ENCODE data around the gene GDA. TPM values are rescaled to one million over a fixed set of nuclear protein-coding genes. Genes with fewer than 3 reads are reported as not detected.

The GDA gene
- 1 to 10 TPM; 2.5 to 6.9 TPM for total RNA-seq
- polyA plus RNA-seq (2013, experiment 1 of 2): not detected
- polyA plus RNA-seq (2013, experiment 2 of 2): 0.04 TPM
- long read RNA-seq, experiment 1: 0 reads
- long read RNA-seq, experiment 2, partial matches to known transcripts: 0 of 1 reads
- long read RNA-seq, experiment 2, other reads (novel, unspliced or antisense): 1 of 1 reads
- long read RNA-seq, experiment 3, full-length matches to known transcripts: 6 of 9 reads
- long read RNA-seq, experiment 3, partial matches to known transcripts: 0 of 9 reads
- long read RNA-seq, experiment 3, other reads (novel, unspliced or antisense): 3 of 9 reads
- long read RNA-seq, experiment 4: 0 reads

DNA sequence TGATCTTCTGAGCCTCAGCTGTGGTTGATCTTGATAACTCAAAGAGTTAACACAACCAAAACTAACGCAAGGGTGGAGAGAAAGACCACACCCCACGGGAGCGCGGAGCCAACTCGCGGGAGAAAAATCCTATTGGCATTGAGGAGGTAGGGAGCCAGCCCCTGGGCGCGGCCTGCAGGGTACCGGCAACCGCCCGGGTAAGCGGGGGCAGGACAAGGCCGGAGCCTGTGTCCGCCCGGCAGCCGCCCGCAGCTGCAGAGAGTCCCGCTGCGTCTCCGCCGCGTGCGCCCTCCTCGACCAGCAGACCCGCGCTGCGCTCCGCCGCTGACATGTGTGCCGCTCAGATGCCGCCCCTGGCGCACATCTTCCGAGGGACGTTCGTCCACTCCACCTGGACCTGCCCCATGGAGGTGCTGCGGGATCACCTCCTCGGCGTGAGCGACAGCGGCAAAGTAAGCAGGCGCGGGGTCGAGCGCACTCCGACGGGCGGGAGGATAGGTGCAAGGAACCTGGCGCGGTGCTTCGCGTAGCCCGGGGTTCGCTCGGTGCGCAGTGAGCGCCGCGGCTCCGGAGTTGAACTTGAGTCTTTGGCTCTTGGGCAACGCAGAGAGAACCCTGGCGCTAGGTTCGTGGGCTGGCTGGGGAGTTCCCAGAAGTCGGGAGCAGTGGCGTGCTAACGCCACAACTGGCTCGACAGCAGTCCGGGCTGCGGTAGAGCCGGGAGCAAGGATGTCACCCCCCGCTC is at the start of gene GDA:
TSS of gene GDA (plus strand) at position 210 of the 745 bp plus-strand sequence. CDS start at position 330, 120 bp downstream.
- Histone ChIP-seq H3K27ac (ENCODE audit: low read depth, low read length) (no peak within 1 kb of the TSS), H3K9ac (ENCODE audit: extremely low read depth, low read length, poor library complexity, severe bottlenecking) (no peak within 1 kb of the TSS), H3K9me3 (ENCODE audit: control insufficient read depth, low read length) (no peaks in the 10 kb centered on the region), H3K36me3 (ENCODE audit: control insufficient read depth, insufficient read depth, low read length) (no peaks in the 10 kb centered on the region), H3K4me1 (ENCODE audit: control insufficient read depth, insufficient read depth, low read length) (no peaks in the 10 kb centered on the region), H3K4me3 (ENCODE audit: low read length) (peak within 1 kb of the TSS; percentile 76), H3K27me3 (ENCODE audit: control insufficient read depth, insufficient read depth, low read length, poor library complexity, severe bottlenecking) (peaks cover 53% of the 10 kb centered on the region)
- H3K4me1 Mint-ChIP-seq: no peaks in the 10 kb centered on the region
- H3K4me3 Mint-ChIP-seq: peak within 1 kb of the TSS; percentile 39
- 5 to 6% methylated on average over 39 to 70 of the region's 70 CpGs for WGBS, 2 experiments (ENCODE audit: insufficient coverage in 1 of 2, insufficient read length in 1 of 2)
- TF ChIP-seq, protein P1, sequence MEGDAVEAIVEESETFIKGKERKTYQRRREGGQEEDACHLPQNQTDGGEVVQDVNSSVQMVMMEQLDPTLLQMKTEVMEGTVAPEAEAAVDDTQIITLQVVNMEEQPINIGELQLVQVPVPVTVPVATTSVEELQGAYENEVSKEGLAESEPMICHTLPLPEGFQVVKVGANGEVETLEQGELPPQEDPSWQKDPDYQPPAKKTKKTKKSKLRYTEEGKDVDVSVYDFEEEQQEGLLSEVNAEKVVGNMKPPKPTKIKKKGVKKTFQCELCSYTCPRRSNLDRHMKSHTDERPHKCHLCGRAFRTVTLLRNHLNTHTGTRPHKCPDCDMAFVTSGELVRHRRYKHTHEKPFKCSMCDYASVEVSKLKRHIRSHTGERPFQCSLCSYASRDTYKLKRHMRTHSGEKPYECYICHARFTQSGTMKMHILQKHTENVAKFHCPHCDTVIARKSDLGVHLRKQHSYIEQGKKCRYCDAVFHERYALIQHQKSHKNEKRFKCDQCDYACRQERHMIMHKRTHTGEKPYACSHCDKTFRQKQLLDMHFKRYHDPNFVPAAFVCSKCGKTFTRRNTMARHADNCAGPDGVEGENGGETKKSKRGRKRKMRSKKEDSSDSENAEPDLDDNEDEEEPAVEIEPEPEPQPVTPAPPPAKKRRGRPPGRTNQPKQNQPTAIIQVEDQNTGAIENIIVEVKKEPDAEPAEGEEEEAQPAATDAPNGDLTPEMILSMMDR (conservative IDR thresholded peaks at IDR 0.05): no peak
- H3K9me3 Mint-ChIP-seq: peaks cover 1% of the 10 kb centered on the region
- peak; percentile 49 for DNase-seq
- H3K27me3 Mint-ChIP-seq (ENCODE audit: insufficient read depth): peaks cover 23% of the 10 kb centered on the region
- no peak within 1 kb of the TSS for H3K27ac Mint-ChIP-seq
- H3K36me3 Mint-ChIP-seq (ENCODE audit: low read depth): peaks cover 7% of the 10 kb centered on the region

DNA sequence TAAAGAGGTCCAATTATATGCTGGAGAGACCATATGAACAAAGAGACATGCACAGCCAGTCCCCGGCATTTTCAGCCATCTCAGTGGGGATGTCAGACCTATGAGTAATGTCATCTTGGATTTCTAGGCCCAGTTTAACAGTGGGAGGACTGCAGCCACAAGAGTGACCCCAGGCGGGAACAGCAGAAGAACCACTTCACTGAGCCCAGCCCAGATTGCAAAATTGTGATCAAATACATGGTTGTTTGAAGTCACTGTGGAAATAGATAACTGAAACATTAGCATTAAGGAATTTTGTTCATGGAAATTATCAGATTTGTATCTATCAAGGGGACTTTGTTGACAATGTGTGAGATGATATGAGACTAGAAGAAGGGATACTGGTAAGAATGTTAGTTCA is 46.7 kb upstream of the GDA start:
- Mint-ChIP-seq H3K36me3 (ENCODE audit: low read depth) (no peaks in the 10 kb centered on the region), H3K4me1 (no peaks in the 10 kb centered on the region), H3K27ac (no peak overlapping the region), H3K4me3 (no peak overlapping the region), H3K27me3 (ENCODE audit: insufficient read depth) (peaks cover 3% of the 10 kb centered on the region), H3K9me3 (peaks cover 10% of the 10 kb centered on the region)
- Histone ChIP-seq H3K9ac (ENCODE audit: extremely low read depth, low read length, poor library complexity, severe bottlenecking) (no peak overlapping the region), H3K9me3 (ENCODE audit: control insufficient read depth, low read length) (no peaks in the 10 kb centered on the region), H3K4me3 (ENCODE audit: low read length) (no peak overlapping the region), H3K27ac (ENCODE audit: low read depth, low read length) (no peak overlapping the region), H3K27me3 (ENCODE audit: control insufficient read depth, insufficient read depth, low read length, poor library complexity, severe bottlenecking) (no peaks in the 10 kb centered on the region), H3K4me1 (ENCODE audit: control insufficient read depth, insufficient read depth, low read length) (no peaks in the 10 kb centered on the region), H3K36me3 (ENCODE audit: control insufficient read depth, insufficient read depth, low read length) (no peaks in the 10 kb centered on the region)
- TF ChIP-seq, protein P1 (conservative IDR thresholded peaks at IDR 0.05): no peak
- no peak for DNase-seq
- 83% methylated on average over 1 to 2 of the region's 2 CpGs for WGBS, 2 experiments (ENCODE audit: insufficient coverage in 1 of 2, insufficient read length in 1 of 2)

DNA sequence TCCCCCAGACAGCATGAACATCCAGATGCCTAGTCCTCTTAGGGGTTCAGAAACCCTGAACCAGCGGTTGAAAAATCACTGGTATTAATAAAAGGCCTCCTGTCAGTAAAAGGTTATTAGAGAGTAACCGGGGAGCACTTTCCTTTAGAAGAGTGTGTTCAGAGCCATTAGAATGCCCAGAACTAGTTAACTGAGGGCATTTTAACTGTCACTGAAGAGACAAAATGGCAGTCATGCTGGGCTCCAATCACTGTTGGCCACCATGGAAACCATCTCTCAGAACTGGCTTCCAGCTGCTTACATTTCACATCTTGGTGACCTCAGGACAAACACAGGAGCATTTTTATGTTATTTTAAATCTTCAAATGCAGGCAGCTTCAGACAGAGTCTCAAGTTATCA is 36.2 kb upstream of the GDA start:
- Mint-ChIP-seq H3K9me3 (peaks cover 9% of the 10 kb centered on the region), H3K4me3 (no peak overlapping the region), H3K4me1 (no peaks in the 10 kb centered on the region), H3K36me3 (ENCODE audit: low read depth) (peaks cover 6% of the 10 kb centered on the region), H3K27ac (no peak overlapping the region), H3K27me3 (ENCODE audit: insufficient read depth) (no peaks in the 10 kb centered on the region)
- no peaks in the 10 kb centered on the region for H3K27me3 ChIP-seq (ENCODE audit: control insufficient read depth, insufficient read depth, low read length, poor library complexity, severe bottlenecking)
- H3K9ac ChIP-seq (ENCODE audit: extremely low read depth, low read length, poor library complexity, severe bottlenecking): no peak overlapping the region
- H3K4me3 ChIP-seq (ENCODE audit: low read length): no peak overlapping the region
- DNase-seq: no peak
- H3K4me1 ChIP-seq (ENCODE audit: control insufficient read depth, insufficient read depth, low read length): no peaks in the 10 kb centered on the region
- no peak overlapping the region for H3K27ac ChIP-seq (ENCODE audit: low read depth, low read length)
- WGBS, 2 experiments (ENCODE audit: insufficient coverage in 1 of 2, insufficient read length in 1 of 2): 84 to 91% methylated on average over 2 of the region's 2 CpGs
- TF ChIP-seq, protein P1 (conservative IDR thresholded peaks at IDR 0.05): no peak
- no peaks in the 10 kb centered on the region for H3K9me3 ChIP-seq (ENCODE audit: control insufficient read depth, low read length)
- H3K36me3 ChIP-seq (ENCODE audit: control insufficient read depth, insufficient read depth, low read length): no peaks in the 10 kb centered on the region

All from endodermal cell (in vitro differentiated cells).